A673 (cell line): ENCODE results near the gene NBEA. TPM values are rescaled to one million over a fixed set of nuclear protein-coding genes. Genes with fewer than 3 reads are reported as not detected.

Experiments used
- BruUV-seq: library from RNA; stranded (reverse); fragments of 400-500 nt; replicated peaks from 2 replicates; lab custom pipeline; 2021; lab: Mats Ljungman, UMichigan
- CTCF ChIA-PET: fragments of 300-600 bp; sonication (Branson Sonifier 250); formaldehyde crosslinking; loops from one replicate; lab custom pipeline; 2022; ENCODE audit warnings: antibody characterized with exemption; lab: Charles Lee
- POLR2A ChIA-PET: fragments of 300-600 bp; sonication (Branson Sonifier 250); formaldehyde crosslinking; loops from one replicate; lab custom pipeline; 2022; ENCODE audit warnings: antibody characterized with exemption; ENCODE audit not compliant: low non-redundant PET; lab: Charles Lee
- DNase-seq: peaks from one replicate; pipeline ENCODE4 v3.0.0-alpha.2; 2015; ENCODE audit warnings: low spot score
- H3K27ac ChIP-seq: fragments of 200-600 bp; sonication (generic); 2 replicates; pipeline ENCODE4 v1.5.1; 2016; ENCODE audit warnings: mixed run types, low read depth, mild to moderate bottlenecking, mixed read lengths, antibody characterized with exemption, low read length; ENCODE audit not compliant: poor library complexity, severe bottlenecking
- H3K27me3 ChIP-seq: fragments of 200-600 bp; sonication (generic); replicated peaks from 2 replicates; pipeline ENCODE4 v1.6.1; 2017; ENCODE audit warnings: mixed run types, low read depth, mild to moderate bottlenecking, mixed read lengths, antibody characterized with exemption, low read length; ENCODE audit not compliant: insufficient read depth, poor library complexity
- H3K36me3 ChIP-seq: fragments of 200-600 bp; sonication (generic); 2 replicates; pipeline ENCODE4 v1.6.1; 2016; ENCODE audit warnings: mixed run types, mild to moderate bottlenecking, mixed read lengths, antibody characterized with exemption, low read length; ENCODE audit not compliant: insufficient read depth, poor library complexity, severe bottlenecking
- H3K4me1 ChIP-seq: fragments of 200-600 bp; sonication (generic); 2 replicates; pipeline ENCODE4 v1.6.1; 2017; ENCODE audit warnings: mixed run types, mild to moderate bottlenecking, mixed read lengths, antibody characterized with exemption, low read length; ENCODE audit not compliant: insufficient read depth, poor library complexity, severe bottlenecking
- H3K4me3 ChIP-seq: fragments of 200-600 bp; sonication (generic); 2 replicates; pipeline ENCODE4 v1.5.1; 2016; ENCODE audit warnings: low read depth, mixed run types, mild to moderate bottlenecking, mixed read lengths, low read length; ENCODE audit not compliant: poor library complexity, severe bottlenecking
- H3K9me3 ChIP-seq: fragments of 200-600 bp; sonication (generic); 2 replicates; pipeline ENCODE4 v1.6.1; 2016; ENCODE audit warnings: mixed run types, low read depth, mild to moderate bottlenecking, mixed read lengths, antibody characterized with exemption, low read length; ENCODE audit not compliant: poor library complexity, severe bottlenecking
- EZH2 ChIP-seq: fragments of 200-600 bp; sonication (generic); IDR thresholded peaks from 2 replicates; pipeline ENCODE4 v1.6.1; 2017; ENCODE audit warnings: borderline replicate concordance, low read depth, mild to moderate bottlenecking, mixed read lengths, antibody characterized with exemption, low read length; ENCODE audit not compliant: poor library complexity, severe bottlenecking
- intact Hi-C: fragments of 100-400 bp; cut with micrococcal nuclease; formaldehyde crosslinking; loops from one replicate; pipeline ENCODE4 v1.10.0; 2022; ENCODE audit not compliant: unreplicated experiment
- total RNA-seq: library from RNA; stranded (reverse); gene quantifications from 2 replicates; pipeline ENCODE4 v1.2.3, GENCODE V29; 2021
- TF ChIP-seq, protein P1 (sequence below): fragments of 300-800, 200-600 bp; sonication (generic); conservative IDR thresholded peaks from 2 replicates; pipeline ENCODE4 v1.5.1; 2017; ENCODE audit warnings: low read depth, mild to moderate bottlenecking, antibody characterized with exemption, low read length, moderate library complexity, mixed read lengths

The NBEA gene
- total RNA-seq, 1 experiment from 2014 or later: 4.2 TPM

GRCh38 chr13:35548790-35549189 lies 606.7 kb downstream of the NBEA start:
- intact Hi-C loops: no loop called here

GRCh38 chr13:35549481-35549880 lies 607.4 kb downstream of the NBEA start:
- TF ChIP-seq EZH2: no peak
- TF ChIP-seq, protein P1, sequence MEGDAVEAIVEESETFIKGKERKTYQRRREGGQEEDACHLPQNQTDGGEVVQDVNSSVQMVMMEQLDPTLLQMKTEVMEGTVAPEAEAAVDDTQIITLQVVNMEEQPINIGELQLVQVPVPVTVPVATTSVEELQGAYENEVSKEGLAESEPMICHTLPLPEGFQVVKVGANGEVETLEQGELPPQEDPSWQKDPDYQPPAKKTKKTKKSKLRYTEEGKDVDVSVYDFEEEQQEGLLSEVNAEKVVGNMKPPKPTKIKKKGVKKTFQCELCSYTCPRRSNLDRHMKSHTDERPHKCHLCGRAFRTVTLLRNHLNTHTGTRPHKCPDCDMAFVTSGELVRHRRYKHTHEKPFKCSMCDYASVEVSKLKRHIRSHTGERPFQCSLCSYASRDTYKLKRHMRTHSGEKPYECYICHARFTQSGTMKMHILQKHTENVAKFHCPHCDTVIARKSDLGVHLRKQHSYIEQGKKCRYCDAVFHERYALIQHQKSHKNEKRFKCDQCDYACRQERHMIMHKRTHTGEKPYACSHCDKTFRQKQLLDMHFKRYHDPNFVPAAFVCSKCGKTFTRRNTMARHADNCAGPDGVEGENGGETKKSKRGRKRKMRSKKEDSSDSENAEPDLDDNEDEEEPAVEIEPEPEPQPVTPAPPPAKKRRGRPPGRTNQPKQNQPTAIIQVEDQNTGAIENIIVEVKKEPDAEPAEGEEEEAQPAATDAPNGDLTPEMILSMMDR: no peak

More at GRCh38 chr13:35548790-35549189, 606.7 kb downstream of the NBEA start:
- CTCF ChIA-PET: no interaction called here
- Histone ChIP-seq H3K36me3 (no peaks in the 10 kb centered on the region), H3K4me1 (peaks cover 4% of the 10 kb centered on the region), H3K27ac (no peak overlapping the region), H3K4me3 (no peak overlapping the region), H3K9me3 (no peaks in the 10 kb centered on the region), H3K27me3 (no peaks in the 10 kb centered on the region)
- no TSS peak for BruUV-seq
- no peak for DNase-seq
- POLR2A ChIA-PET: no interaction called here
- TF ChIP-seq EZH2: no peak
- TF ChIP-seq, protein P1: no peak

GRCh38 chr13:35552172-35552844 lies 610.2 kb downstream of the NBEA start:
- TF ChIP-seq, protein P1: no peak
- TF ChIP-seq EZH2: no peak
- Histone ChIP-seq H3K4me1 (peaks cover 4% of the 10 kb centered on the region), H3K27ac (no peak overlapping the region), H3K36me3 (no peaks in the 10 kb centered on the region), H3K27me3 (no peaks in the 10 kb centered on the region), H3K9me3 (no peaks in the 10 kb centered on the region), H3K4me3 (no peak overlapping the region)
- no TSS peak for BruUV-seq
- DNase-seq: peak; percentile 46
- ChIA-PET POLR2A (no interaction called here), CTCF (interaction anchor here (0.6 kb wide), 1 partner anchor 76 kb away, joined by 3 read pairs; no protein-coding TSS in a partner anchor)
- intact Hi-C loops: no loop called here

More at GRCh38 chr13:35549481-35549880, 607.4 kb downstream of the NBEA start:
- ChIA-PET POLR2A (no interaction called here), CTCF (no interaction called here)
- Histone ChIP-seq H3K9me3 (no peaks in the 10 kb centered on the region), H3K4me3 (no peak overlapping the region), H3K27me3 (no peaks in the 10 kb centered on the region), H3K36me3 (no peaks in the 10 kb centered on the region), H3K27ac (no peak overlapping the region), H3K4me1 (peaks cover 4% of the 10 kb centered on the region)
- DNase-seq: peak; percentile 13
- no TSS peak for BruUV-seq
- intact Hi-C loops: no loop called here
